ENCODE data around the gene MDGA2.
"Not testable (repeated sequence)": the region's sequence is repeated elsewhere in the genome, so short reads cannot be mapped to it uniquely, and the experiment has no call there.

The MDGA2 gene

DNA sequence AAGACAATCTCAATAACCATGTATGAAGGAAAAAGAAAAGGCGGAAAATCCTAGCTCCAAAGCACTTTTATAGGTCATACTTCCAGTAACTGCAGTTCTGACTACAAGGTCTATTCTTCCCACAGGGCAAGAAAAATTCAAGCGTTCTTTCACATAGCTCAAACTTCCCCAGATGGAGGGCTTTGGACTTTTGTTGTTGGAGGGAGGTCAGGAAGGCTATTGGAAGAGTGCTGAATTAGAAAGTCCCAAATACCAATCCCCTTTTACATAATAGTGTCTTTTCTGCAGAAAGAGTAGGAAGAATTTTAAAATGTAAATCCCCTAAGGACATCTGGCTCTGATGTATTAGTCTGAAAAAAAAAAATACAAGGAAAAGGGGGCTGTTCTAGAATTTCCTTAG, 309.4 kb downstream of the MDGA2 start:
- H3K27ac ChIP-seq: no peak overlapping the region
- no peak overlapping the region for H3K4me3 ChIP-seq

DNA sequence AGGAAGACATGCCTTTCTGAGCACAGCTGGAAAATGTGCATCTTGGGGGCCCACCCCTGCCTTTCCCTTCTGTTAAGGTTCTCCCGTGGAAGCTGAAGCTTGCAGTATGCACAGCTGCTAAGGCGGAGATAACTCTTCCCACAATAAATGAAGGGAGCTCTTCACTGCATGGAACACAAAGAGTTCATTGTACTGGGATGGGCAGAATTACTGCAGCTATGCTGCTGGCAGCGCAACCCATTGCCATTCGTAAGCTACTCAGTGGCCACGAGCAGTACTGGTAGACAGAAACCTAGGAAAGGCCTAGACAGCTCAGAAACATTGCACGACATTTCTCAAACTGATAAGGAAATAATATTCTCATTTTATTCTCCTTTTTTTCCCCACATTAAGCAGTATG, 310.2 kb downstream of the MDGA2 start:
- H3K27ac ChIP-seq: no peak overlapping the region

DNA sequence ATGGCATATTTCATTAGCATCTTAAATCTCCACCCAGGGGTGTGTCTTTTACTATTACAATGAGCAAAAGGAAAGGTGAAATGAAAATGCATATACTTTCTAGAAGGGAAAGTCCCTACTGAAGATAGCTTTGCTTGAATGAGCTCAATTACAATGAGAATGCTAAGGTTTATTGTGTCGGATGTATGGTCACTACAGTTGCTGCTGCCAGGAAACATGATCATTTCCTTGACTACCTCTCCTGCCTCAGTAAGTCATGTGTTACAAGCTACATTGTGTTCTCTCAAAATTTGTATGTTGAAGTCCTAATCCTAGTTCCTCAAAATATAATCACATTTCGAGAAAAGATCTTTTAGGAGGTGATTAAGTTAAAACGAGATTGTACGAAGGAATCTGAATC, 322.2 kb downstream of the MDGA2 start:
- Histone ChIP-seq H3K4me3 (no peak overlapping the region), H3K27ac (no peak overlapping the region)

More for the DNA sequence above, 310.2 kb downstream of the MDGA2 start:
- H3K4me3 ChIP-seq: no peak overlapping the region

DNA sequence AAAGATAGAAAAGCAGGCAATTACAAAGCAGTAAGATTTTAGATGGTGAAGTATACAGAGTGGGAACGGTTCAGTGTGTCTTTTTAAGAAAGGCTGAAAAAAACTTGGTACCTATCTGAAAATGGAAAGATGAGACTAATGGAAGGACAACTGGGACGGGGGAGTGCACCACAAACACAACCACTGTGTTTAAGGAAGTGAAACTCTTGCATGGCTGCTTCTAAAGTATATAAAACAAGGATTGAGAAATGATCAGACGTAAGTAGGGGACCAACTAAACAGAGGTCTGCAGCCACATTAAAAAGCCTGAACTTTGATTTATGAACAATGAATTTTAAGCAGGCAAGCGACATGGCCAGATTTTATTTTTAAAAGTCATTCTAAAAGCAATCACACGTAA, 328.6 kb downstream of the MDGA2 start:
- Histone ChIP-seq H3K27ac (no peak overlapping the region), H3K4me3 (no peak overlapping the region)

DNA sequence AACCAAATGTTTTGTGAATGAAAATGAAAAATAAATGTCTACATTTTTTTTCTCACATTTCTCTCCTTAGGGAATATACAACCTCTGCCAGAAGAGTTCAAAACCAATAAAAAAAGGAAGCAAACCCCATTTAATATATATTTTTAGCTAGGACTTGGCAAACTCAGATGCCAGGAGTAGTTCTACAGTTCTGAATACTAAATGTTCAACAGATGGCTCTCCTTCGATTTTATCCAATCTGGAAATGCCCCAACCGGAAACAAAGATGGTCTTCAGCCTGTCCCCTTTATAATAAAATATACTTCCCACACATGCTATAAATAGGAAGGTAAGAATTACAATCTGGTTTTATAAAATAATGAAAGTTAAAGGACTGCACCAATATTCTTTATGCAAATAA, 330.4 kb downstream of the MDGA2 start:
- no peak overlapping the region for H3K4me3 ChIP-seq
- no peak overlapping the region for H3K27ac ChIP-seq

DNA sequence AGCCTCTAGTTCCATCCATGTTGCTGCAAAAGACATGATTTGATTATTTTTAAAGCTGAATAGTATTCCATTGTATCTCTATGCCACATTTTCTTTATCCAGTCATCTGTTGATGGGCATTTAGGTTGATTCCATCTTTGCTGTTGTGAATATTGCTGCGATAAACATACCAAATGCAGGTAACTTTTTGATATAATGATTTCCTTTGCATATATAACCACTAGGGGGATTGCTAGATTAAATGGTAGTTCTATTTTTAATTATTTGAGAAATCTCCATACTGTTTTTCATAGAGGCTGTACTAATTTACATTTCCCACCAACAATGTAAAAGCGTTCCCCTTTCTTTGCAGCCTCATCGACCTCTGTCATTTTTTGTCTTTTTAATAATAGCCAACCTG, 342.5 kb downstream of the MDGA2 start:
- H3K27ac ChIP-seq: no peak overlapping the region
- no peak overlapping the region for H3K4me3 ChIP-seq

DNA sequence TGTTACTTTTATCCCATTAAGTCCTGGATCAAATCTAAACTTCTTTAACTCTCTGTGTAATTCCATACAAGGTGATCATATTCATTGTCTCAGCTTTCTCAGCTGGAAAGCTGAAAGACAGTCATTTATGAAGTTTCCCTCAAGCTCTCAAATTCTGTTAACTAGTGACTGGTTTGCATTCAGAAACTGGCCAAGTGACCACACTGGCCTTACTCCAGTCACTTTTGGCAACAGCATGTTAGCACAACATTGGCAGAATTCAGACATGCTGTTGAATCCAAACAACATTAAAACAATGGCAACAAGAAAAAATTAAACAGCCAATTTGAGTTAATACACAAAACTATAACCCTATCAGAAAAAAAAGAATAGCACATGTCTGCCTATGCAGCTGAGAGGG, 343.3 kb downstream of the MDGA2 start:
- H3K4me3 ChIP-seq: no peak overlapping the region
- H3K27ac ChIP-seq: no peak overlapping the region

DNA sequence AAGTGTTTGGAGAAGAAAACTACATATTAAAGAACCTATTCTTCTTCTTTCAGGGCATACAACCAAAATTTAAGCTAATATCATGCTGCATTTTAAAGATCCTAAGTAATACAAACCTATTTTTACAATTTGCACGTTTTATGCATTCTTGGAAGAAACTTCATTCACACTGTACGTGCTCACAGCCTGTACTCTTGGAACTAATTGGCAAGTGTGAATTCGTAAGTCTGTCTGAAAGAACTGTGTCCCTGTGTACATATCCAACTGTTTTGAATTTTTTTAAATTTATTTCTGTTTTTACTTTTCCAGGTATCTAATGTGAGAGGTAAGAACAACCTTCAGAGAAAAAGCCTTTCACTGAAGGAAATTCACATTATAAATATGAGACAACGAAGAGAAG, 347.0 kb downstream of the MDGA2 start:
- Histone ChIP-seq H3K4me3 (no peak overlapping the region), H3K27ac (no peak overlapping the region)

DNA sequence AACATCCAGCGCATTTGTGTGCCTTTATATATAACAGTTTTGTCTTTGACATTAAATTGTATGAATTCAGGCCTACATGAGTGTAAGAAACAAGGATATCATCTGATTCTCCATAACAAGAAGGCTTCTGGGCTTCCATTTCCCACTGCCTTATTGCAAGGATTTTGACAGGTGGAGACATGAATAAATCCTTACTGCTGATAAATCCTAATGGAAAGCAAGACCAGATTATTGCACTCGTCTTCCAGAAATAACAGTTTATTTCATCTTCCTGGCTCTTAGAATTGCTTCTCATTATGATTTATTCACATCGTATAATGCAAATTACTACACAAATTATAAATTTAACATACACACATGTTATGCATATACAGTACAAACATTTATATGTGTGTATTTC, 348.1 kb downstream of the MDGA2 start:
- no peak overlapping the region for H3K4me3 ChIP-seq
- no peak overlapping the region for H3K27ac ChIP-seq

DNA sequence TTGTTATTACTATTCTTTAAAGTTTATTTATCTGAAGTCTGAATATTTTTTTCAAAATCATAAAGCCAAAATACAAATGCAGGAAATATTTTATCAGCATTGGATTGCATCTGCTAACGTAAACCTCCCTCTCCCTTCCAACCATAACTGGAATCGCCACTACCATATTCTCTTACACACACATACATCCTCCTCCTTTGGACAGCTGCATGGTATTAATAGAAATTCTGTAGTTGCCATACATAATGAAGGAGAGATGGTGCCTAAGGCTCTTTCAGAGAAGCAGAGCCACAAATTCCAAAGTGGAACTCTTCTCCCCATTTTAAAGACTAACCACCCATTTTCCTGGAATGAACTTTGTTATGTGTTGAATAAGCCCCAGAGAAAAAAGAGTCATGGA, 352.7 kb downstream of the MDGA2 start:
- no peak overlapping the region for H3K4me3 ChIP-seq
- H3K27ac ChIP-seq: no peak overlapping the region

DNA sequence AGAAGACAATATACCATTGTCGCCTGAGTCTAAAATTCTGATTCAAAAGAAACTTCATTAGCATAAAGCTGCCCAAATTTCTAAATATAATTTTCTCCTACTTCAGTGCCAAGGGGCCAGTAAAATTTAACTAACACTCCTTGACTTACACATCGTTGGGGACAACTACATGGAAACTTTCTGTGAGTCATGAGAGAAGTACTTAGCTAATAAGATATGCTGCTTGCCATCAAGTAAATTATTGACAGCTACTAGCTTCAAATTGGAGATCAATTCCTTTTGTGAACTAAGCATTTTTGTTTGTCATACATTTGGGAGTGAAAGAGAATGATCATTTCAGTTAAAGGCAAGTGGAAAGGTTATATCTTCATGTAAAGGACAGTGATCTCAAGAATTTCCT, 373.3 kb downstream of the MDGA2 start:
- H3K27ac ChIP-seq: no peak overlapping the region

DNA sequence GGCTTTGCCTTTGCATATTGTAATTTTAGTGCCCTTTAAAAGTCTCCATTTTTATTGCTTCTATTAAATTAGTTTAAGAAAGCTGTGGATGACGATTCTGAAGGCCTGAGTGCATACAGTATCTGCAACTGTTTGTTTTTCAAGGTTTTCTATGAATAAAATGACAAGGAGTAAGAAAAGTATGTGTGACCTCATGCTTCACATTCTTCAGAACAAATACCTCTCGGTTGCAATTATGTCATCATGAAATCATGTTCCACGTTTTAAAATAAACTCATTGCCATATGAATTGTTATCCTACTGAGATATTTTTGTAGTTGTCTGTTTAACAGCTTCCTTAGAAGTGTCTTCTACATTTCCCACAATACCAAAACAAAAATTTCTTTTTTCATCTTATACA, 374.6 kb downstream of the MDGA2 start:
- H3K4me3 ChIP-seq: no peak overlapping the region

More for the DNA sequence above, 373.3 kb downstream of the MDGA2 start:
- no peak overlapping the region for H3K4me3 ChIP-seq

DNA sequence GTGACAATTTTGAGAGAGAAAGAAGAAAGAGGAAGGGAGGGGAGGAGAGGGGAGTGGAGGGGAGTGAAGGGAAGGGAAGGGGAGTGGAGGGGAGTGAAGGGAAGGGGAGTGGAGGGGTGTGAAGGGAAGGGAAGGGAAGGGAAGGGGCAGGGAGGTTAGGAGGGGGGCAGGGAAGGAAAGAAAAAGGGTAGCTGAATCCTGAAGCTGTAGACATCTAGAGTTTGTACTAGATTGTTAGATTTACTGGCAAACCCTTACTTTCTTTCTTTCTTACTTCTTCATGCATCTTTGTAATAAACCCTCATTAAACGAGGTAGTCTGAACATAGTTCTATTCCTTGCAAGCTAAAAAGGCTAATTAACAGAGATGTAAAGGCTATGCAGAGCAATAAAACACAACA, 378.0 kb downstream of the MDGA2 start:
- no peak overlapping the region for H3K4me3 ChIP-seq
- H3K27ac ChIP-seq: no peak overlapping the region

More for the DNA sequence above, 374.6 kb downstream of the MDGA2 start:
- H3K27ac ChIP-seq: no peak overlapping the region

DNA sequence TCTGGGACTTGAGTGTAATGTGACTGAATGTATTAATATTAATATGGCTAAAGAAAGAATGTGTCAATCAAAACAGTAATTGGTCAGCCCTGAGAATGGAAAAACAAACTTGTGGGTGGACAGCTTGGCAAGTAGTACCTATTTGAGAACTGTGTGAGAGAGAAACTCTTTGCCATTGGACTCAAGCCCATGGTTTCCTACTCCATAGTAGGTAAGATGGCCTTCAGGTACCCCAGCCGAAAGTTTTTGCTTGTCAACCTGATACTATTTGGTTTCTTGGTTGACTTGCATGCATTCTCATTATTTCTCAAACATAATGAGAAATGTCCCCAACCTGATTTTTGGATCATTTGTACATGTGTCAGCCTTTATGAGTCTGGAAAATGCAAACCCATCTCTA, 391.1 kb downstream of the MDGA2 start:
- no peak overlapping the region for H3K27ac ChIP-seq
- no peak overlapping the region for H3K4me3 ChIP-seq

DNA sequence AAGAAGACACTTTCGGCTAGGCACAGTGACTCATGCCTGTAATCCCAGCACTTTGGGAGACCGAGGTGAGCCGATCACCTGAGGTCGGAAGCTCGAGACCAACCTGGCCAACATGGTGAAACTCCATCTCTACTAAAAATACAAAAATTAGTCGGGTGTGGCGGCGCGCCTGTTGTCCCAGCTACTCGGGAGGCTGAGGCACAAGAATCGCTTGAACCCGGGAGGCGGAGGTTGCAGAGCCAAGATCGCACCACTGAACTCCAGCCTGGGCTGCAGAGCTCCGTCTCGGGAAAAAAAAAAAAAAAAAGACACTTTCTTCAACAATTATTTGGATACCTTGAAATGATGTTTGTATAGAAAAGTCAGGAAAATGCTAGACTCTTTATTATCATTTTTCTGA, 393.6 kb downstream of the MDGA2 start:
- H3K4me3 ChIP-seq, H3K27ac ChIP-seq: not testable (repeated sequence)

DNA sequence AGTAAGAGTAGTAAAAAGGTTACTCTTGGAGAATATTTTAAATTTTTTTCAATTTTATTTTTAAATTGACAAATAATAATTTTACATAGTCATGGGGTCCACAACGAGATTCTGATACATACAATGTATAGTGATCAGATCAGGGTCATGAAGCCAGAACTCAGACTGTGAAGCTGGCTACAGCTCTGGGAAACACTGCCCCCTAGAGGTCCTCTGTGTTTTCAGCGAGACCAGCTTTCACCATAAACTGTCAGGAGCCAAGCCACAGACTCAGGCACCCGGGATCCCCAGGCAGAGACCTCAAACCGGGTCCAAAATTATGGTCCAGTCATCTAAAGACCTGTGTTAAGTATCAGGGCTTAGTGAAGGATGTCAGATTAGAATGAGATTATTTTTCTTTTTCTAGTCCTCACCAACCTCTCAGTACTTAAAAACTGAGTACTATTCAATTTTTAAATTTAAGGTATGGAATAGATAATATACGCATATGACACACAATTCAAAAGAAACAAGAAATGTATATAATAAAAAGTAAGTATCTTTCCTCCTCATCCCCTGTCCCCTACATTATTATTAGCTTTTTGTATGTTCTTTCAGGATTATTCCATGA, 397.1 kb downstream of the MDGA2 start:
- no peak overlapping the region for H3K27ac ChIP-seq
- no peak overlapping the region for H3K4me3 ChIP-seq

DNA sequence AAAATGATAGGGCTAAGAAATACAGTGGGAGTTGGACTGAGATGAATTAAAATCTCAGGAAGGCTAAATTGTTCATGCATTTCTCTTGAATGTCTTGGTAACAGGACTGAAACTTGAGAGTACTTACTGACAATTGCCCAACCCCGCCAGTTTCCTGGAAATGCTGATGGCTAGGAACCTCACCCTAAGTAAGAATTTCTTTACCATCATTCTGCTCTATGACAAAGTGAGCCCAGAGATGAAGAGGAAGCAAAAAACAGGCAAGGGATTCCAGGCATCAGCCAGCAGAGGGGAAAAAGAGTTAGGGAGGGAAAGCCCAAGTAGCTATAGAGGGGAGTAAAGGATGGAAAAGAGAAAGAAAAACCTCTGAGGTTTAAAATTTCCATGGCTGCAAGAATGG, 397.7 kb downstream of the MDGA2 start:
- H3K27ac ChIP-seq: no peak overlapping the region
- H3K4me3 ChIP-seq: no peak overlapping the region

DNA sequence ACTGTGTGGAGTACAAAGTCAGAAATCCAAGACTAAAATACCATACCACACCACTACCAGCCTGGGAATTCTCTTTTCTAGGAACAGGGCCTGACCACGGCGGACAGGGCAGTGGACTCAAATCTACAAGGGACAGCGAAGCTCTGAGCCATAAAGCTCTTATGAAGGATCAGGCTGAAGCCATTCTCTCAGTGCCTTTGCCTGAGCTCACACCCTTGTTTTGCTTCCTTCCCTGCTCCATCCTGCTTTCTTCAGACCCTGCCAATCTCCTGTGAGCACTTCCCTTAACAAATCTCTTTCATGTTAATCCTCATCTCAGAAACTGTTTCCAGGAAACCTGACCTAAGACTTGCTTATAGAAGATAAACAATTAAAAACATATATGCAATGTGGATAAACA, 398.5 kb downstream of the MDGA2 start:
- no peak overlapping the region for H3K4me3 ChIP-seq
- H3K27ac ChIP-seq: no peak overlapping the region

DNA sequence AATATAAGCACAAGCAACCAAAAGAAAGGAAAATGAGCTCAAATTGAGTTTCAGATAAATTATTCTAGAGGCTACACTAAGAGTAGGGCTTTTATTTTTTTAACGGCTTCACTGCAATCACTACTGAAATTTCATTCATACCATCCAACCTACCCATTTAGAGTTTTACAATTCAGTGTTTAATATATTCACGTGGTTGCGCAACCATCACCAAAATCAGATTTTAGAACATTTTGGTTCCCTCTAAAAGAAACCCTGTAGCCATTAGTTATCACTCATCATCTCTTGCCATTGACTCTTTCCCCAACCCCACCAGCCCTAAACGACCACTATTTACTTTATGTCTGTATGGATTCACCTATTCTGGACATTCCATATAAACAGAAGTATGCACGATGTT, 401.5 kb downstream of the MDGA2 start:
- Histone ChIP-seq H3K4me3 (no peak overlapping the region), H3K27ac (no peak overlapping the region)

DNA sequence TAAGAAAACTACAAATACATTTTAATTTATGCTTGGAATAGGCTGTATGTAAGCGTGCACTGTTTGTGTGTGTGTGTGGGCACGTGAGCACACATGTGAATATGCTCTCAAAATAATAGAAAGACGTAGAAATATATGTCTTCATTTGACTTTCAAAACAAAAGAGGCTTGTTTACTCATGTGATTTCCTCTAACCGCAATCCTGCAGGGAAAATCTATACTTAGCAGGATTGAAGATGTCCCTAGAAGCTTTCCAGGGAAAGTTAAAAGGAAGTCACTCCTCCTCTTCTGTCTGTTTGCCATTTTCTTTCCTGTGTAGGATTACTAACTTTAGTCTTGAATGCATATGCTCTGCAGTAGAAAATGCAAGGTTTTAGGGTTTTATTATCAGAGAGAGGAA, 404.7 kb downstream of the MDGA2 start:
- H3K27ac ChIP-seq: no peak overlapping the region
- no peak overlapping the region for H3K4me3 ChIP-seq

DNA sequence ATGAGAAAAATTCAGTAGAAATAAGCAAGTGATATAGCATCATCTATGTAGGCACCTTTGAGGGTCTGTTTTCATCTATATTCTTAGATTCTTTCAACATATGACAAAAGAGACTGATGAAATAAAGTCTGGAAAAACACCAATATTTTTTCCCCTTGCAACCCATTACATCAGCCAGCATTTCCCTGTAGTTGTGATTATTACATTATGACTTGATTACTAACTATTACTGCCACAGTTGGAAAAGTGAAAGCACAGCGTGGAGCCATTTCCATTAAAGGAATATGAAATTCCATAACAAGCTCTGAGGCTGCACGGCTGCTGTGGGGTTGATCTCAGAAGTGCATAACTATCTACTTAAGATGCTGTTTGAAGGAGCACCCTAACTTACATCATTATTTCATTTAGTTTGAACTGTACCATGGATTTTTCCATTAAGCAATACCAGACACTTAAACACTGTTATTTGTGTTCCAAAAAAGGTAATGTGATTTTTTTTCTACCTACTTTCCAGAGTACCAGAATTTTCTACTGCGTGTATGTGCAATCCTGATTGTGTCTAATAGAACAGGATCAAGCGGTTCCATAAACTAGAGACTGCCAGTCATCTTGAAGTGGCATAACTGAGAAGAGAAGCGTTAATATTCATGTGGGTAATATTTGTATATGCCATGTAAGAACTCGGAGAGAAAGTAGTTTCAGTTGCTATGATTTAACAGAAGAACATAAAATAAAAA, 405.5 kb downstream of the MDGA2 start:
- Histone ChIP-seq H3K27ac (no peak overlapping the region), H3K4me3 (no peak overlapping the region)

DNA sequence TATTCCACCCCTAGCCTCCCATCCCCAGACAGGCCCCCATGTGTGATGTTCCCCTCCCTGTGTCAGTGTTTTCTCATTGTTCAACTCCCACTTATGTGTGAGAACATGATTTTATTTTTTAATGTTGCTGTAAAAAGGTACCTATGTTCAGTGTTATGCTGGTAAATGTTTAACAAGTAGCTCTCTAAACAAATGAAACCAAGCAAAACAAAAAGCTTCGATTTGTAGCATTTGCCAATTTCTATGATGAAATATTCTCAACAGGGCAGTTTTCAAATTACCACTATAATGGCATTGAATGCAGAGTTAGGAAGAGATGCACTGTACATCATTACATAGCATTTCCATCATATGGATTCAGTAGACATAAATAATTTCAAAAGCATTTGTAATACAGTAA, 410.6 kb downstream of the MDGA2 start:
- no peak overlapping the region for H3K4me3 ChIP-seq
- H3K27ac ChIP-seq: no peak overlapping the region

Data from skin epidermis (tissue), 12 donors.